Osteoblast (primary cell): ENCODE measurements around the gene CLNK. TPM values are rescaled to one million over a fixed set of nuclear protein-coding genes. Genes with fewer than 3 reads are reported as not detected.

ENCODE experiments used
- DNase-seq: peaks from one replicate; pipeline ENCODE4 v3.0.0; 2011; ENCODE audit warnings: low spot score, mixed read lengths; ENCODE audit not compliant: insufficient read length; ENCODE audit errors: missing footprints
- H2AFZ ChIP-seq: 2 replicates; pipeline ENCODE4 v1.6.0; 2011; ENCODE audit warnings: mild to moderate bottlenecking, low read length
- H3K27ac ChIP-seq: 2 replicates; pipeline ENCODE4 v1.5.1; 2011; ENCODE audit warnings: mild to moderate bottlenecking, low read depth, low read length, moderate library complexity
- H3K27me3 ChIP-seq: 2 replicates; pipeline ENCODE4 v1.6.0; 2012; ENCODE audit warnings: mild to moderate bottlenecking, control low read depth, inconsistent platforms, low read length, moderate library complexity; ENCODE audit not compliant: insufficient read depth
- H3K36me3 ChIP-seq: 2 replicates; pipeline ENCODE4 v1.5.1; 2011; ENCODE audit warnings: mild to moderate bottlenecking, low read length, control low read depth, moderate library complexity; ENCODE audit not compliant: insufficient read depth
- H3K4me1 ChIP-seq: 2 replicates; pipeline ENCODE4 v1.5.1; 2011; ENCODE audit warnings: mild to moderate bottlenecking, low read length, control low read depth, moderate library complexity; ENCODE audit not compliant: insufficient read depth
- H3K4me2 ChIP-seq: 2 replicates; pipeline ENCODE4 v1.6.0; 2011; ENCODE audit warnings: mild to moderate bottlenecking, low read length; ENCODE audit not compliant: insufficient read depth
- H3K4me3 ChIP-seq: fragments of 200-600 bp; sonication (generic); 3 replicates; pipeline ENCODE4 v1.5.1; 2012; ENCODE audit warnings: mild to moderate bottlenecking, low read length, inconsistent platforms; ENCODE audit not compliant: insufficient read depth
- H3K79me2 ChIP-seq: 2 replicates; pipeline ENCODE4 v1.6.0; 2012; ENCODE audit warnings: mild to moderate bottlenecking, low read length, control low read depth, inconsistent platforms; ENCODE audit not compliant: insufficient read depth
- H3K9me3 ChIP-seq: 2 replicates; pipeline ENCODE4 v1.5.1; 2011; ENCODE audit warnings: low read depth, low read length, control low read depth
- H4K20me1 ChIP-seq: 2 replicates; pipeline ENCODE4 v1.6.0; 2012; ENCODE audit warnings: mild to moderate bottlenecking, low read length, control low read depth; ENCODE audit not compliant: insufficient read depth
- CTCF ChIP-seq: IDR thresholded peaks from 2 replicates; pipeline ENCODE4 v1.5.1; 2011; ENCODE audit warnings: mild to moderate bottlenecking, low read depth, low read length, moderate library complexity; ENCODE audit errors: extremely low read depth
- total RNA-seq: library from RNA; depleted of rRNA; stranded (reverse); fragments of >200 nt; gene quantifications from 2 replicates; pipeline ENCODE4 v1.2.3, GENCODE V29; 2012

The CLNK gene
- total RNA-seq, 1 donor: not detected

- no peak overlapping the region for H3K4me3 ChIP-seq
- H2AFZ ChIP-seq: no peak overlapping the region
- no peak for DNase-seq
- H3K9me3 ChIP-seq: no peaks in the 10 kb centered on the region
- H3K27me3 ChIP-seq: no peaks in the 10 kb centered on the region
- H3K79me2 ChIP-seq: no peaks in the 10 kb centered on the region
- H4K20me1 ChIP-seq: no peaks in the 10 kb centered on the region
- no peak overlapping the region for H3K27ac ChIP-seq
- H3K4me1 ChIP-seq: no peaks in the 10 kb centered on the region
- no peak for TF ChIP-seq CTCF
- no peak overlapping the region for H3K4me2 ChIP-seq
- no peaks in the 10 kb centered on the region for H3K36me3 ChIP-seq
Measured at GRCh38 chr4:10482913-10483312, 201.7 kb downstream of the CLNK start.

- no peak for DNase-seq
- H3K4me3 ChIP-seq: no peak overlapping the region
- no peaks in the 10 kb centered on the region for H3K4me1 ChIP-seq
- H3K9me3 ChIP-seq: no peaks in the 10 kb centered on the region
- H3K4me2 ChIP-seq: no peak overlapping the region
- H4K20me1 ChIP-seq: no peaks in the 10 kb centered on the region
- H3K79me2 ChIP-seq: no peaks in the 10 kb centered on the region
- no peak overlapping the region for H3K27ac ChIP-seq
- H3K36me3 ChIP-seq: no peaks in the 10 kb centered on the region
- no peaks in the 10 kb centered on the region for H3K27me3 ChIP-seq
- H2AFZ ChIP-seq: no peak overlapping the region
- no peak for TF ChIP-seq CTCF
Measured at GRCh38 chr4:10480616-10481015, 204.0 kb downstream of the CLNK start.

- H3K9me3 ChIP-seq: no peaks in the 10 kb centered on the region
- no peaks in the 10 kb centered on the region for H4K20me1 ChIP-seq
- no peak for DNase-seq
- TF ChIP-seq CTCF: no peak
- H3K36me3 ChIP-seq: no peaks in the 10 kb centered on the region
- no peaks in the 10 kb centered on the region for H3K27me3 ChIP-seq
- H3K4me3 ChIP-seq: no peak overlapping the region
- no peak overlapping the region for H3K4me2 ChIP-seq
- H2AFZ ChIP-seq: no peak overlapping the region
- H3K4me1 ChIP-seq: no peaks in the 10 kb centered on the region
- H3K27ac ChIP-seq: no peak overlapping the region
- no peaks in the 10 kb centered on the region for H3K79me2 ChIP-seq
Measured at GRCh38 chr4:10478621-10479020, 205.9 kb downstream of the CLNK start.

GRCh38 chr4:10470505-10470904, 214.1 kb downstream of the CLNK start:
- Histone ChIP-seq H3K27me3 (no peaks in the 10 kb centered on the region), H4K20me1 (no peaks in the 10 kb centered on the region), H3K4me1 (no peaks in the 10 kb centered on the region), H2AFZ (no peak overlapping the region), H3K4me3 (no peak overlapping the region), H3K79me2 (no peaks in the 10 kb centered on the region), H3K27ac (no peak overlapping the region), H3K9me3 (no peaks in the 10 kb centered on the region), H3K36me3 (no peaks in the 10 kb centered on the region), H3K4me2 (no peak overlapping the region)
- DNase-seq: no peak
- no peak for TF ChIP-seq CTCF
